ENCODE measurements around the gene TAF1D.
A peak's percentile ranks its signal among the peaks of the same experiment; 100 is the strongest.
"Not testable (repeated sequence)": the region's sequence is repeated elsewhere in the genome, so short reads cannot be mapped to it uniquely, and the experiment has no call there.

The TAF1D gene

GRCh38 chr11:93741094-93741881 lies at the start of gene TAF1D, which contains the start of gene C11orf54:
TSS of gene TAF1D (minus strand) at chr11:93741495. CDS start at chr11:93739304, 2,191 bp downstream.
TSS of gene C11orf54 (plus strand) at chr11:93741672. CDS start at chr11:93747394, 5,722 bp downstream.
- peak; percentile 97 for DNase-seq

GRCh38 chr11:93784935-93785360 lies 43.7 kb upstream of the TAF1D start:
- no peak for DNase-seq

- peak; percentile 94 for DNase-seq
Measured at GRCh38 chr11:93784145-93784934, 43.0 kb upstream of the TAF1D start, which contains the start of gene MED17. TSS of gene MED17 (plus strand) at chr11:93784282. CDS start at chr11:93784514, 232 bp downstream.

GRCh38 chr11:93783765-93784144 lies 42.5 kb upstream of the TAF1D start:
- DNase-seq = no peak

GRCh38 chr11:93783362-93783761 lies 42.1 kb upstream of the TAF1D start:
- no peak for DNase-seq

- DNase-seq = no peak
Measured at GRCh38 chr11:93775289-93775688, 34.0 kb upstream of the TAF1D start.

GRCh38 chr11:93774560-93774959 lies 33.3 kb upstream of the TAF1D start:
- DNase-seq = not testable (repeated sequence)

- no peak for DNase-seq
Measured at GRCh38 chr11:93773601-93774200, 32.4 kb upstream of the TAF1D start.

GRCh38 chr11:93773045-93773477 lies 31.8 kb upstream of the TAF1D start:
- DNase-seq = no peak

- no peak for DNase-seq
Measured at GRCh38 chr11:93772123-93772522, 30.8 kb upstream of the TAF1D start.

- no peak for DNase-seq
Measured at GRCh38 chr11:93770160-93770559, 28.9 kb upstream of the TAF1D start.

- no peak for DNase-seq
Measured at GRCh38 chr11:93767018-93767417, 25.7 kb upstream of the TAF1D start.

- DNase-seq = no peak
Measured at GRCh38 chr11:93766504-93766903, 25.2 kb upstream of the TAF1D start.

- no peak for DNase-seq
Measured at GRCh38 chr11:93765551-93765950, 24.3 kb upstream of the TAF1D start.

- no peak for DNase-seq
Measured at GRCh38 chr11:93761910-93762309, 20.6 kb upstream of the TAF1D start.

- not testable (repeated sequence) for DNase-seq
Measured at GRCh38 chr11:93759123-93759522, 17.8 kb upstream of the TAF1D start.

GRCh38 chr11:93757924-93758865 lies 16.9 kb upstream of the TAF1D start:
- DNase-seq = no peak

GRCh38 chr11:93757301-93757700 lies 16.0 kb upstream of the TAF1D start:
- no peak for DNase-seq

GRCh38 chr11:93756748-93757147 lies 15.5 kb upstream of the TAF1D start:
- no peak for DNase-seq

GRCh38 chr11:93753241-93753640 lies 11.9 kb upstream of the TAF1D start:
- DNase-seq = no peak

- no peak for DNase-seq
Measured at GRCh38 chr11:93751001-93751400, 9.7 kb upstream of the TAF1D start.

GRCh38 chr11:93747122-93747521 lies 5.8 kb upstream of the TAF1D start:
- no peak for DNase-seq
